H9 (cell line): ENCODE measurements around the gene IPP. TPM values are rescaled to one million over a fixed set of nuclear protein-coding genes. Genes with fewer than 3 reads are reported as not detected.

Experiments
- DNase-seq: peaks from one replicate; pipeline ENCODE4 v3.0.0-alpha.2; 2017
- H2AFZ ChIP-seq: one replicate; pipeline ENCODE4 v1.6.1; 2013; ENCODE audit warnings: mild to moderate bottlenecking, low read length, control low read depth, moderate library complexity
- H2AK5ac ChIP-seq: 2 replicates; pipeline ENCODE4 v1.6.1; 2013; ENCODE audit warnings: low read length, control low read depth, mixed read lengths; ENCODE audit not compliant: insufficient read length
- H2BK120ac ChIP-seq: one replicate; pipeline ENCODE4 v1.6.1; 2013; ENCODE audit warnings: low read depth, mild to moderate bottlenecking, low read length, control low read depth, inconsistent platforms; ENCODE audit not compliant: poor library complexity, severe bottlenecking
- H2BK12ac ChIP-seq: 2 replicates; pipeline ENCODE4 v1.6.1; 2013; ENCODE audit warnings: low read length, control low read depth, mixed read lengths, low read depth; ENCODE audit not compliant: insufficient read length
- H2BK15ac ChIP-seq: 2 replicates; pipeline ENCODE4 v1.6.1; 2013; ENCODE audit warnings: low read depth, low read length, control low read depth
- H2BK20ac ChIP-seq: one replicate; pipeline ENCODE4 v1.6.1; 2013; ENCODE audit warnings: low read depth, mild to moderate bottlenecking, low read length, control low read depth, inconsistent platforms; ENCODE audit not compliant: poor library complexity, severe bottlenecking
- H2BK5ac ChIP-seq: 2 replicates; pipeline ENCODE4 v1.6.1; 2013; ENCODE audit warnings: low read length, control low read depth, mixed read lengths; ENCODE audit not compliant: insufficient read length
- H3K14ac ChIP-seq: 2 replicates; pipeline ENCODE4 v1.6.1; 2013; ENCODE audit warnings: low read length, control low read depth; ENCODE audit not compliant: insufficient read depth
- H3K18ac ChIP-seq: 2 replicates; pipeline ENCODE4 v1.6.1; 2013; ENCODE audit warnings: low read depth, mild to moderate bottlenecking, mixed read lengths, low read length, control low read depth; ENCODE audit not compliant: insufficient read length
- H3K23ac ChIP-seq: 2 replicates; pipeline ENCODE4 v1.6.1; 2013; ENCODE audit warnings: low read length, control low read depth, mixed read lengths, low read depth; ENCODE audit not compliant: insufficient read length
- H3K23me2 ChIP-seq: 2 replicates; pipeline ENCODE4 v1.6.1; 2013; ENCODE audit warnings: low read depth, mild to moderate bottlenecking, mixed read lengths, low read length, control low read depth; ENCODE audit not compliant: insufficient read length, poor library complexity, severe bottlenecking
- H3K27ac ChIP-seq: 2 replicates; pipeline ENCODE4 v1.5.1; 2013; ENCODE audit warnings: low read length, control low read depth, mixed read lengths, low read depth; ENCODE audit not compliant: insufficient read length
- H3K27me3 ChIP-seq: 2 replicates; pipeline ENCODE4 v1.6.1; 2013; ENCODE audit warnings: low read length, control low read depth, inconsistent platforms; ENCODE audit not compliant: insufficient read depth
- H3K4ac ChIP-seq: 2 replicates; pipeline ENCODE4 v1.6.1; 2013; ENCODE audit warnings: low read depth, mild to moderate bottlenecking, control low read depth, inconsistent platforms, low read length, moderate library complexity
- H3K4me1 ChIP-seq: 2 replicates; pipeline ENCODE4 v1.6.1; 2013; ENCODE audit warnings: low read length, control low read depth, inconsistent platforms; ENCODE audit not compliant: insufficient read depth
- H3K4me2 ChIP-seq: 2 replicates; pipeline ENCODE4 v1.6.1; 2013; ENCODE audit warnings: low read length, control low read depth, mixed read lengths; ENCODE audit not compliant: insufficient read length, insufficient read depth
- H3K56ac ChIP-seq: 2 replicates; pipeline ENCODE4 v1.6.1; 2013; ENCODE audit warnings: low read depth, mild to moderate bottlenecking, mixed read lengths, low read length, control low read depth; ENCODE audit not compliant: insufficient read length
- H3K79me1 ChIP-seq: 2 replicates; pipeline ENCODE4 v1.6.1; 2013; ENCODE audit warnings: low read depth, mild to moderate bottlenecking, moderate library complexity, low read length, control low read depth, inconsistent platforms; ENCODE audit not compliant: insufficient read depth, poor library complexity, severe bottlenecking
- H3K79me2 ChIP-seq: 2 replicates; pipeline ENCODE4 v1.6.1; 2013; ENCODE audit warnings: low read length, control low read depth, inconsistent platforms; ENCODE audit not compliant: insufficient read depth
- H3K9ac ChIP-seq: 2 replicates; pipeline ENCODE4 v1.6.1; 2013; ENCODE audit warnings: low read length, control low read depth, mixed read lengths; ENCODE audit not compliant: insufficient read length; ENCODE audit errors: extremely low read depth
- H3K9me3 ChIP-seq: one replicate; pipeline ENCODE4 v1.6.1; 2013; ENCODE audit warnings: low read depth, low read length, inconsistent platforms; ENCODE audit not compliant: control insufficient read depth
- H3T11ph ChIP-seq: one replicate; pipeline ENCODE4 v1.6.1; 2013; ENCODE audit warnings: mild to moderate bottlenecking, low read length, control low read depth, inconsistent platforms
- H4K20me1 ChIP-seq: one replicate; pipeline ENCODE4 v1.6.1; 2013; ENCODE audit not compliant: control insufficient read depth, insufficient read length, insufficient read depth
- H4K5ac ChIP-seq: 2 replicates; pipeline ENCODE4 v1.6.1; 2013; ENCODE audit warnings: low read depth, mild to moderate bottlenecking, mixed read lengths, low read length, control low read depth; ENCODE audit not compliant: insufficient read length
- H4K8ac ChIP-seq: replicated peaks from 2 replicates; pipeline ENCODE4 v1.6.1; 2013; ENCODE audit warnings: low read length, control low read depth, mixed read lengths, low read depth; ENCODE audit not compliant: insufficient read length
- H4K91ac ChIP-seq: 2 replicates; pipeline ENCODE4 v1.6.1; 2013; ENCODE audit warnings: low read depth, mild to moderate bottlenecking, moderate library complexity, mixed read lengths, low read length, control low read depth; ENCODE audit not compliant: insufficient read length
- H3K27ac Mint-ChIP-seq, 3 experiments: 2 replicates in 2 of 3; 3 replicates in 1 of 3; pipeline ENCODE4 v1.8.0; 2020 to 2021; ENCODE audit warnings: mixed read lengths in 3 of 3, mild to moderate bottlenecking in 1 of 3, moderate library complexity in 1 of 3
- H3K27me3 Mint-ChIP-seq: 2 replicates; pipeline ENCODE4 v1.8.0; 2021; ENCODE audit warnings: low read depth, mild to moderate bottlenecking, moderate library complexity, mixed read lengths
- H3K36me3 Mint-ChIP-seq, 3 experiments: 2 replicates in 2 of 3; 3 replicates in 1 of 3; pipeline ENCODE4 v1.8.0; 2020 to 2021; ENCODE audit warnings: low read depth in 3 of 3, mixed read lengths in 3 of 3; ENCODE audit not compliant: insufficient read depth in 1 of 3
- H3K4me1 Mint-ChIP-seq, 2 experiments: 2 replicates each; pipeline ENCODE4 v1.8.0; 2020; ENCODE audit warnings: mixed read lengths in 2 of 2
- H3K4me3 Mint-ChIP-seq, 2 experiments: 2 replicates in 1 of 2; 3 replicates in 1 of 2; pipeline ENCODE4 v1.8.0; 2020 to 2021; ENCODE audit warnings: mild to moderate bottlenecking in 2 of 2, mixed read lengths in 2 of 2, moderate library complexity in 1 of 2
- H3K9me3 Mint-ChIP-seq, 2 experiments: 2 replicates in 1 of 2; 3 replicates in 1 of 2; pipeline ENCODE4 v1.8.0; 2020; ENCODE audit warnings: mild to moderate bottlenecking in 2 of 2, mixed read lengths in 2 of 2, moderate library complexity in 1 of 2
- CTCF ChIP-seq: fragments of 200-600 bp; sonication (generic); conservative IDR thresholded peaks from 3 replicates; pipeline ENCODE4 v1.8.0; 2021; ENCODE audit warnings: antibody characterized with exemption, mild to moderate bottlenecking
- WGBS: extraction: QIAGEN DNeasy Blood & Tissue Kit; methylation state at CpG from one replicate; pipeline ENCODE4 v1.1.7; 2013; ENCODE audit warnings: missing lambda C conversion rate, low lambda C conversion rate, mixed read lengths; ENCODE audit not compliant: insufficient read length; ENCODE audit errors: extremely low coverage; 5-methylcytosine and 5-hydroxymethylcytosine counted together
- total RNA-seq: library from RNA; stranded (reverse); gene quantifications from 2 replicates; pipeline ENCODE4 v1.2.1, GENCODE V29; 2021

IPP gene
- total RNA-seq, 1 experiment from 2014 or later: 6.3 TPM

GRCh38 chr1:45668526-45668925 is 81.9 kb downstream of the IPP start:
- Histone ChIP-seq H2BK5ac (no peak overlapping the region), H3K56ac (no peak overlapping the region), H4K5ac (no peak overlapping the region), H3K4me2 (no peak overlapping the region), H3K9me3 (no peaks in the 10 kb centered on the region), H2BK20ac (no peak overlapping the region), H3K79me1 (peaks cover 14% of the 10 kb centered on the region), H3K79me2 (peaks cover 62% of the 10 kb centered on the region), H2AK5ac (no peak overlapping the region), H4K8ac (no peak overlapping the region), H3K14ac (no peak overlapping the region), H3K27me3 (no peaks in the 10 kb centered on the region), H3K4me1 (no peaks in the 10 kb centered on the region), H4K20me1 (no peaks in the 10 kb centered on the region), H3K23ac (no peak overlapping the region), H3T11ph (no peak overlapping the region), H3K4ac (no peak overlapping the region), H2BK15ac (no peak overlapping the region), H3K23me2 (no peaks in the 10 kb centered on the region), H4K91ac (no peak overlapping the region), H3K27ac (no peak overlapping the region), H3K18ac (no peak overlapping the region), H3K9ac (no peak overlapping the region), H2BK120ac (no peak overlapping the region), H2BK12ac (no peak overlapping the region), H2AFZ (no peak overlapping the region)
- H3K4me3 Mint-ChIP-seq: no peak overlapping the region
- TF ChIP-seq CTCF: no peak
- H3K27ac Mint-ChIP-seq: no peak overlapping the region
- no peak for DNase-seq
- no CpG with 5 or more reads among the region's 4 CpGs for WGBS
- no peaks in the 10 kb centered on the region for H3K27me3 Mint-ChIP-seq
- peaks cover under 1 to 7% of the 10 kb centered on the region in 2 experiments; a peak in 3 of 4 replicates for H3K4me1 Mint-ChIP-seq
- 0 out of 5 replicates have a peak, but pooled peaks cover 0 to 3% of the 10 kb centered on the region in 2 experiments for H3K9me3 Mint-ChIP-seq
- peaks cover 10 to 16% (median 14%) of the 10 kb centered on the region in 3 experiments for H3K36me3 Mint-ChIP-seq
